ENCODE measurements around the gene BOK. TPM values are rescaled to one million over a fixed set of nuclear protein-coding genes. Genes with fewer than 3 reads are reported as not detected.
"Not testable (repeated sequence)": the region's sequence is repeated elsewhere in the genome, so short reads cannot be mapped to it uniquely, and the experiment has no call there.

BOK gene
- polyA plus RNA-seq, 1 experiment, result 42.9 TPM

DNA sequence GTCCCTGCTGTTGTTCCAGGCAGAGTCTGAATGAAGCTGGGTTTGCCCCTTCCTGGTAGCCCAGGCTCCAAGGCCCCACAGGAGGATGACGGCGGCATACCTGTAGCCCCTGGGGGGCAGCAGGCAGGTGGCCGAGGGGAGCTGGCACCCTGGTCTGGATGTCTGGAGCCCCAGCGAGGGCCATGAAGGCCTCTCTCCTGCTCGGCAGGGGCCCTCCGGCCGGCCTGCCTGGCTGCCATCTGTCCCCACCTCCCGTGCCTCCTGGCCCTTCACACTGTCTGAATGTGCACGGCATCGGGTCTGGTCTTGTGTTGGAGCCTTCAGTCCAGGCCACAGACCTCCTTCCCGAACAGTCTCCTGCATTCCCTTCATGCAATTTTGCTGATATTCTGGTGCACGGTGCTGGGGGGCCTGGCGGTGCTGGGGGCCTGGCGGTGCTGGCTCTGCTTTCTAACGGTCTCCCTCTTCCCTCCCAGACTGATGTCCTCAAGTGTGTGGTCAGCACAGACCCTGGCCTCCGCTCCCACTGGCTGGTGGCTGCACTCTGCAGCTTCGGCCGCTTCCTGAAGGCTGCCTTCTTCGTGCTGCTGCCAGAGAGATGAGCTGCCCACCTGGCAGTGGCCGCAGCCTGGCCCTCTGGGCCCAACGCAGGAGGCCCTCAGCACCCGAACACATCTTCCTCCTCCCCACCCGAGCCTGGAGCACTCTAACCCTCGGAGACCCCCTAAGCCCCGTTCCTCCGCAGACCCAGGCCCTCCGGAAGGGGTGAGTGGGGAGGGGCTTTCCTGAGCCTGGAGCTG lies 13.5 kb downstream of the BOK start:
- DNase-seq (ENCODE audit: low read depth), result no peak
- ChIA-PET CTCF (no interaction called here), POLR2A (no interaction called here)

GRCh38 chr2:241572915-241573651 lies 14.5 kb downstream of the BOK start:
- H3K27me3 ChIP-seq (ENCODE audit: control insufficient read depth, insufficient read depth, low read length); DNase-seq (ENCODE audit: low read depth); CTCF ChIA-PET; H3K4me3 ChIP-seq (ENCODE audit: low read depth, low read length); POLR2A ChIA-PET: not testable (repeated sequence)
- H3K36me3 ChIP-seq (ENCODE audit: control insufficient read depth, insufficient read depth, low read length), result peaks cover 18% of the 10 kb centered on the region

More for the DNA sequence above, 13.5 kb downstream of the BOK start:
- peaks cover 18% of the 10 kb centered on the region for H3K36me3 ChIP-seq (ENCODE audit: control insufficient read depth, insufficient read depth, low read length)
- no peak for TF ChIP-seq CTCF (IDR thresholded peaks at IDR 0.05; ENCODE audit: insufficient read depth, low read depth, low read length)
- no peak overlapping the region for H3K4me3 ChIP-seq (ENCODE audit: low read depth, low read length)
- no peaks in the 10 kb centered on the region for H3K27me3 ChIP-seq (ENCODE audit: control insufficient read depth, insufficient read depth, low read length)

GRCh38 chr2:241573741-241574140 lies 15.2 kb downstream of the BOK start:
- CTCF ChIA-PET, result no interaction called here
- no peak for DNase-seq (ENCODE audit: low read depth)

DNA sequence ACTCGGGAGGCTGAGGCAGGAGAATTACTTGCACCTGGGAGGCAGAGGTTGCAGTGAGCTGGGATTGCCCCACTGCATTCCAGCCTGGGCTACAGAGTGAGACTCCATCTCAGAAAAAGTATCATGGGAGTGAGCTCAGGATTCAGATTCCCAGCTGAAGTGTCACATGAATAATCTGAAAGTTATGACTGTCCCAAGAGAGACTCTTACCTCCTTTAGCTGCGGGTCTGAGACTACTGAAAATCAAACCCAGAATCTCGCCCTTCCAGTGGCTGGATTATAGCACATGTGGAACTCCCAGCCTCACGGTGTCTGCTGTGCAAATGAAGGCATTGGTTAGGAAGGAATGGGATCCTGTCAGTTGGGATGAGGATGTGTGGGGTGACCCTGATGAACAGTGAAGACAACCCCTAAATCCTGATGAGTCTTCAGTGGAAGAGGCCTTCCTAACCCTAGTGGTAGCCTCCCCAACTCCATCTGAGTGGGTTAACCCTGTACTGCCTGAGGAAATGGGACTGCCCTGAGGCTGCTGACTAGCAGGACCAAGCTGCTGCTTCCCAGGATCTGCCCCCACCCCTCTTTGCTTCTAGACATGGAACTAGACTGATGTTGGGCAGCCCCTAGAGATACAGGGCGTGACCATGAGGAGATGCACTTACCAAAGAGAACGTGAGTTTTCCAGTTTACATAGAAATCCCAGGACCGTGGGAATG lies 16.5 kb downstream of the BOK start:
- ChIA-PET POLR2A (interaction anchor here (0.6 kb wide), 1 partner anchor 16 kb away, joined by 6 read pairs; no protein-coding TSS in a partner anchor), CTCF (interaction anchor here (1.3 kb wide), 1 partner anchor 12 kb away, joined by 4 read pairs; no protein-coding TSS in a partner anchor)
- no peak for TF ChIP-seq CTCF (IDR thresholded peaks at IDR 0.05; ENCODE audit: insufficient read depth, low read depth, low read length)
- Histone ChIP-seq H3K4me3 (ENCODE audit: low read depth, low read length) (no peak overlapping the region), H3K36me3 (ENCODE audit: control insufficient read depth, insufficient read depth, low read length) (peaks cover 18% of the 10 kb centered on the region), H3K27me3 (ENCODE audit: control insufficient read depth, insufficient read depth, low read length) (no peaks in the 10 kb centered on the region)
- DNase-seq (ENCODE audit: low read depth), result no peak

More at GRCh38 chr2:241573741-241574140, 15.2 kb downstream of the BOK start:
- Histone ChIP-seq H3K27me3 (ENCODE audit: control insufficient read depth, insufficient read depth, low read length) (no peaks in the 10 kb centered on the region), H3K36me3 (ENCODE audit: control insufficient read depth, insufficient read depth, low read length) (peaks cover 18% of the 10 kb centered on the region), H3K4me3 (ENCODE audit: low read depth, low read length) (no peak overlapping the region)
- TF ChIP-seq CTCF (IDR thresholded peaks at IDR 0.05; ENCODE audit: insufficient read depth, low read depth, low read length), result no peak
- POLR2A ChIA-PET, result no interaction called here

GRCh38 chr2:241575624-241576292 lies 17.2 kb downstream of the BOK start:
- no peak for TF ChIP-seq CTCF (IDR thresholded peaks at IDR 0.05; ENCODE audit: insufficient read depth, low read depth, low read length)
- POLR2A ChIA-PET, result no interaction called here
- Histone ChIP-seq H3K36me3 (ENCODE audit: control insufficient read depth, insufficient read depth, low read length) (peaks cover 18% of the 10 kb centered on the region), H3K27me3 (ENCODE audit: control insufficient read depth, insufficient read depth, low read length) (no peaks in the 10 kb centered on the region), H3K4me3 (ENCODE audit: low read depth, low read length) (no peak overlapping the region)
- CTCF ChIA-PET, result interaction anchor here (1.3 kb wide), 1 partner anchor 12 kb away, joined by 4 read pairs; no protein-coding TSS in a partner anchor
- no peak for DNase-seq (ENCODE audit: low read depth)

Measured in BJ (cell line).